Vagina (tissue), 2 donors: ENCODE data around the gene SAE1.

ENCODE experiments used
- POLR2A ChIP-seq, 2 donors: fragments of 450-650 bp; IDR thresholded peaks; one replicate each; pipeline ENCODE4 v1.6.1; 2017; ENCODE audit warnings: antibody characterized with exemption in 2 of 2, mild to moderate bottlenecking in 2 of 2, moderate library complexity in 2 of 2
- POLR2AphosphoS5 ChIP-seq, 2 donors: sonication (generic); formaldehyde crosslinking; IDR thresholded peaks; one replicate each; pipeline ENCODE4 v1.9.0; 2017; ENCODE audit warnings: antibody characterized with exemption in 2 of 2, mild to moderate bottlenecking in 2 of 2, low read depth in 1 of 2; ENCODE audit not compliant: insufficient read depth in 1 of 2
- TF ChIP-seq, protein P1 (sequence below), 3 experiments: fragments of 450-650 bp in 2 of 3; fragments of 200-600 bp in 1 of 3; sonication (generic) in 1 of 3; IDR thresholded peaks; one replicate each; pipeline ENCODE4 v1.5.1; 2017 to 2019; ENCODE audit warnings: antibody characterized with exemption in 3 of 3, mild to moderate bottlenecking in 2 of 3, moderate library complexity in 2 of 3

DNA sequence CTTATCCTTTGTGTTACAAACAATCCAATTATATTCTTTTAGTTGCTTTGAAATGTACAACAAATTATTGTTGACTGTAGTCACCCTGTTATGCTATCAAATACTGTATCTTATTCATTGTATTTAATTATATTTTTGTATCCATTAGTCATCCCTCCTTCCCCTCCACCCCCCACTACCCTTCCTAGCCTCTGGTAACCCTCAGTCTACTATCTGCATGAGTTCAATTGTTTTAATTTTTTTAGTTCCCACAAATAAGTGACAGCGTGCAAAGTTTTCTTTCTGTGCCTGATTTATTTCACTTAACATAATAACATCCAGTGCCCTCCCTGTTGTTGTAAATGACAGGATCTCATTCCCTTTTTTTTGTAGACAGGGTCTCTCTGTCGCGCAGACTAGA, 4.5 kb downstream of the SAE1 start:
- TF ChIP-seq POLR2A (IDR thresholded peaks at IDR 0.05) (no peak), POLR2AphosphoS5 (IDR thresholded peaks at IDR 0.05; ENCODE audit: insufficient read depth in 1 of 2, low read depth in 1 of 2) (no peak)
- TF ChIP-seq, protein P1, sequence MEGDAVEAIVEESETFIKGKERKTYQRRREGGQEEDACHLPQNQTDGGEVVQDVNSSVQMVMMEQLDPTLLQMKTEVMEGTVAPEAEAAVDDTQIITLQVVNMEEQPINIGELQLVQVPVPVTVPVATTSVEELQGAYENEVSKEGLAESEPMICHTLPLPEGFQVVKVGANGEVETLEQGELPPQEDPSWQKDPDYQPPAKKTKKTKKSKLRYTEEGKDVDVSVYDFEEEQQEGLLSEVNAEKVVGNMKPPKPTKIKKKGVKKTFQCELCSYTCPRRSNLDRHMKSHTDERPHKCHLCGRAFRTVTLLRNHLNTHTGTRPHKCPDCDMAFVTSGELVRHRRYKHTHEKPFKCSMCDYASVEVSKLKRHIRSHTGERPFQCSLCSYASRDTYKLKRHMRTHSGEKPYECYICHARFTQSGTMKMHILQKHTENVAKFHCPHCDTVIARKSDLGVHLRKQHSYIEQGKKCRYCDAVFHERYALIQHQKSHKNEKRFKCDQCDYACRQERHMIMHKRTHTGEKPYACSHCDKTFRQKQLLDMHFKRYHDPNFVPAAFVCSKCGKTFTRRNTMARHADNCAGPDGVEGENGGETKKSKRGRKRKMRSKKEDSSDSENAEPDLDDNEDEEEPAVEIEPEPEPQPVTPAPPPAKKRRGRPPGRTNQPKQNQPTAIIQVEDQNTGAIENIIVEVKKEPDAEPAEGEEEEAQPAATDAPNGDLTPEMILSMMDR (IDR thresholded peaks at IDR 0.05) = no peak
